Progenitor cell of endocrine pancreas (in vitro differentiated cells): Measurements from ENCODE around the gene ACAD9. TPM values are rescaled to one million over a fixed set of nuclear protein-coding genes. Genes with fewer than 3 reads are reported as not detected.

ENCODE experiments used
- DNase-seq: peaks from one replicate; pipeline ENCODE4 v3.0.0; 2021; ENCODE audit warnings: low spot score; ENCODE audit not compliant: unreplicated experiment
- H3K27ac Mint-ChIP-seq: 2 replicates; pipeline ENCODE4 v1.8.0; 2021; ENCODE audit warnings: mild to moderate bottlenecking, moderate library complexity, mixed read lengths
- H3K27me3 Mint-ChIP-seq: 2 replicates; pipeline ENCODE4 v1.8.0; 2021; ENCODE audit warnings: mixed read lengths
- H3K36me3 Mint-ChIP-seq: 2 replicates; pipeline ENCODE4 v1.8.0; 2022; ENCODE audit warnings: mixed read lengths; ENCODE audit not compliant: insufficient read depth
- H3K4me1 Mint-ChIP-seq: 2 replicates; pipeline ENCODE4 v1.8.0; 2021; ENCODE audit warnings: low read depth, mixed read lengths
- H3K4me3 Mint-ChIP-seq: 2 replicates; pipeline ENCODE4 v1.8.0; 2021; ENCODE audit warnings: low read depth, mild to moderate bottlenecking, moderate library complexity, mixed read lengths
- H3K9me3 Mint-ChIP-seq: 2 replicates; pipeline ENCODE4 v1.8.0; 2021; ENCODE audit warnings: low read depth, mixed read lengths
- total RNA-seq: library from RNA; stranded (reverse); gene quantifications from 2 replicates; pipeline ENCODE4 v1.2.1, GENCODE V29; 2021
- TF ChIP-seq, protein P1 (sequence below): fragments of 200-600 bp; sonication (generic); IDR thresholded peaks from one replicate; pipeline ENCODE4 v1.5.0; 2021; ENCODE audit warnings: antibody characterized with exemption, mild to moderate bottlenecking; ENCODE audit not compliant: unreplicated experiment

Gene ACAD9
- total RNA-seq, 1 donor from 2014 or later: 57.0 TPM

DNA sequence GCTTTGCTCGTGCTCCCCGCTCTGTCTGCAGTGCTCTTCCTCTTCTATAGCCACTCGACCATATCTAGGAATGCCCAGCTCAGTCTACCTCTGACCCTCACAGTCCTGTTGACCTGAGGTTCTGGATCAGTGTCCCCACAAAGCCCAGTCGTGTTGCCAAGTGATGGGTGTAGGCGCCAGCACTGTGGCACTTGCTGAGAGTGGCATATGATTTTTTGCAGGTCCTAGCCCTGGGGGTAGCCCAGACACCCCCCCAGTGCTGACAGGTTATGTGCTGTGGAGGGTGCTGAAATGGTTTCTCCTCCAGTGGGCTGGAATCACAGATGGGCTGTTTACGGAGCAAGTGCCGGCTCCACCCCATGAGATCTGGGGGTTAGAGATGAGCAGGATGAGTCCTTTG is 32.5 kb downstream of the ACAD9 start:
- Mint-ChIP-seq H3K4me1 (no peaks in the 10 kb centered on the region), H3K4me3 (no peak overlapping the region), H3K27ac (no peak overlapping the region), H3K9me3 (no peaks in the 10 kb centered on the region), H3K36me3 (peaks cover 13% of the 10 kb centered on the region), H3K27me3 (no peaks in the 10 kb centered on the region)
- DNase-seq: no peak
- TF ChIP-seq, protein P1, sequence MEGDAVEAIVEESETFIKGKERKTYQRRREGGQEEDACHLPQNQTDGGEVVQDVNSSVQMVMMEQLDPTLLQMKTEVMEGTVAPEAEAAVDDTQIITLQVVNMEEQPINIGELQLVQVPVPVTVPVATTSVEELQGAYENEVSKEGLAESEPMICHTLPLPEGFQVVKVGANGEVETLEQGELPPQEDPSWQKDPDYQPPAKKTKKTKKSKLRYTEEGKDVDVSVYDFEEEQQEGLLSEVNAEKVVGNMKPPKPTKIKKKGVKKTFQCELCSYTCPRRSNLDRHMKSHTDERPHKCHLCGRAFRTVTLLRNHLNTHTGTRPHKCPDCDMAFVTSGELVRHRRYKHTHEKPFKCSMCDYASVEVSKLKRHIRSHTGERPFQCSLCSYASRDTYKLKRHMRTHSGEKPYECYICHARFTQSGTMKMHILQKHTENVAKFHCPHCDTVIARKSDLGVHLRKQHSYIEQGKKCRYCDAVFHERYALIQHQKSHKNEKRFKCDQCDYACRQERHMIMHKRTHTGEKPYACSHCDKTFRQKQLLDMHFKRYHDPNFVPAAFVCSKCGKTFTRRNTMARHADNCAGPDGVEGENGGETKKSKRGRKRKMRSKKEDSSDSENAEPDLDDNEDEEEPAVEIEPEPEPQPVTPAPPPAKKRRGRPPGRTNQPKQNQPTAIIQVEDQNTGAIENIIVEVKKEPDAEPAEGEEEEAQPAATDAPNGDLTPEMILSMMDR: no peak

DNA sequence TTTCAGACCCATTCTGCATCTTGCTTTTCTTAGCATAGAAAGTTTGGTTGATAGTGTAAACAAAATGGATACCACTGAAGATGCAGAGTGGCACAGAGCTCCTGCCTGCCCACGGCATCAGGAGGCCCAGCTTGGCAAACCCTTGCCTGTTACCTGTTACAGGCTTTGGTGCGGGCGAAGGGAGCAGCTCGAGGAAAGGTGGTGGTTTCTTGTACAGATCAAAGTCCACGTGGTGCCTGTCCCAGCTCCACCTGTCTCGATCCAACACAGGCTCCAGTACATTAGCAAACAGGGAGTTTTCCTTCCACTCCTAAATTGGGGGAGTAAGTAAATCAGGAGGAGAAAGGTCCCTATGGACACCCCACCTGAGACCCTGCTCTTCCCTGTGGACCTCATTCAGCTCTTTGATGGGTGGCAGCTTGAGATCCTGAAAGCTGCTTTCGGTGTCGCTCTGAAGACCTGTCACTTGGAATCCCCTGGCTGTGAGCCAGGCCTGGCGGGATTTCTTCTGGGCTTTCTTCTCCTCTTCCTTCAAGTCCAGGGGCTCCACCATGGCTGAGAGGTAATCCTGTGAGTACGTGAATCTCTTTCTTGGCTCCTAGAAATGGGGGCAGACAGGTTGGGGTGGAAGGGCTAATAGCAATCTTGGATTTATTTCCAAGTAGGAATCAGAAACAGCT is 35.7 kb downstream of the ACAD9 start:
- H3K4me3 Mint-ChIP-seq: no peak overlapping the region
- H3K27ac Mint-ChIP-seq: peak overlapping the region; percentile 21
- TF ChIP-seq, protein P1: no peak
- H3K9me3 Mint-ChIP-seq: peaks cover 14% of the 10 kb centered on the region
- no peaks in the 10 kb centered on the region for H3K4me1 Mint-ChIP-seq
- DNase-seq: no peak
- no peaks in the 10 kb centered on the region for H3K27me3 Mint-ChIP-seq
- H3K36me3 Mint-ChIP-seq: peaks cover 40% of the 10 kb centered on the region

DNA sequence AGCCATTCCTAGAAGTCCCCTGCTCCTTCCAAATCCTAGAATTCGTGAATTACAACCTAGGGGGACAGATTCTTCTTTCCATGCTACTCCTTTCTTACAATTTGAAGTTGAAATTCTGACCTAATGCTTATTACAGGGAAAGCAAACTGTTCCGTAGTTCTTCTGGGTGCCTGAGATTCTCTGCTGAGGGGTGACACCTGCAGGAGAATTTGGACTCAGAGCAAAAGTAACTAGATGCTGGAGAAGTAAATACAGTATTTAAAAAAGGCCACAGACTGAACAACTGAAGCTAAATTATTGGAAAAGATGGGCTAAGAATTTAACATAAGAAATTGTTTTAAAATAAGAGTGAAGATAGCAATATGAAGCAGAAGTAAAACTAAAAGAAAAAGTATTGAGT is 37.9 kb downstream of the ACAD9 start:
- no peak for DNase-seq
- Mint-ChIP-seq H3K4me3 (no peak overlapping the region), H3K9me3 (peaks cover 30% of the 10 kb centered on the region), H3K27me3 (no peaks in the 10 kb centered on the region), H3K27ac (no peak overlapping the region), H3K36me3 (peaks cover 49% of the 10 kb centered on the region), H3K4me1 (no peaks in the 10 kb centered on the region)
- TF ChIP-seq, protein P1: no peak

DNA sequence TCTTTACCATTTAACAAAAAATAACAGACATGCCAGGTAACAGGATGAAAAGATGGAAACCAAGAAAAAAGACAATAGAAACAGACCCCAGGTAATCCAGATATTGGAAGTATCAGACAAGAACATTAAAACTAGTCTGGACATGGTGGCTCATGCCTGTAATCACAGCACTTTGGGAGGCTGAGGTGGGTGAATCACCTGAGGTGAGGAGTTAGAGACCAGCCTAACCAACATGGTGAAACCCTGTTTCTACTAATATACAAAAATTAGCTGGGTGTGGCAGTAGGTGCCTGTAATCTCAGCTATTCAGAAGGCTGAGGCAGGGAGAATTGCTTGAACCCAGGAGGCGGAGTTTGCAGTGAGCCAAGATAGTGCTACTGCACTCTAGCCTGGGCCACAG is 40.6 kb downstream of the ACAD9 start:
- H3K27me3 Mint-ChIP-seq: no peaks in the 10 kb centered on the region
- no peak overlapping the region for H3K4me3 Mint-ChIP-seq

DNA sequence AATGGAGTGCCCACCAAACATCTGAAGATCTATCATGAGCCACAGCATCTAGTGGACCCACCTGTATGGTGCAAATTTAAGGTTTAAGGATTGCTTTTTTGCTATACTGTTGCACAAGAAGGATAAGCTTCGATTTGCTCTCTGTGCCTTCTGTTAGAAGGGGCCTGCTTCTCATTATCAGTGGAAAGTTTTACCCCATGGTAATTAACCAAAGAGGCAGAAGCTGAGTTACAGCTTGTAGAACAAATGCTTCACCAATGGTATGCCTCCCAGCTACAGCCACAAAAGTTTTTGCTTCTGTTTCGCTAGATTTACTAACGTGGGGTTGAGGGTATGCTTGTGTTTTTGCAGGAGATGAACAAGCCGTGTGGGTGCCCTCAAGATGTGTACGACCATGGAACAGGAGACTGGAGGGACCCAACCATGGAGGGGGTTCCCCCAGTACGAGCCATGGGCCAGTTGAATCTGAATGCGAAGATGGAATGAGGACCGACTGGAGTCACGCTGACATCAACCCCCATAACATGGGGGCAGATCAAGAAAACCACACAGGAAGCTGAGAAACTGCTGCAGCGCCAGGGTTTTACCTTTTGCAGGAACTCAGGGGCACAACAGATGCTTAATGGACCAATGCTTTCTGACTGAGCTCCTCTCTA is 43.5 kb downstream of the ACAD9 start:
- Mint-ChIP-seq H3K27me3 (no peaks in the 10 kb centered on the region), H3K4me3 (no peak overlapping the region), H3K36me3 (peaks cover 48% of the 10 kb centered on the region), H3K27ac (no peak overlapping the region), H3K9me3 (peaks cover 69% of the 10 kb centered on the region), H3K4me1 (no peaks in the 10 kb centered on the region)
- DNase-seq: no peak
- TF ChIP-seq, protein P1: no peak

More for the DNA sequence above, 40.6 kb downstream of the ACAD9 start:
- H3K9me3 Mint-ChIP-seq: peaks cover 51% of the 10 kb centered on the region
- H3K36me3 Mint-ChIP-seq: peaks cover 51% of the 10 kb centered on the region
- H3K4me1 Mint-ChIP-seq: no peaks in the 10 kb centered on the region
- H3K27ac Mint-ChIP-seq: no peak overlapping the region
- DNase-seq: no peak
- TF ChIP-seq, protein P1: no peak
